MCF 10A (cell line): ENCODE results near the gene TBL1XR1. TPM values are rescaled to one million over a fixed set of nuclear protein-coding genes. Genes with fewer than 3 reads are reported as not detected.
A peak's percentile ranks its signal among the peaks of the same experiment; 100 is the strongest.

ENCODE experiments used
- BruUV-seq: library from RNA; stranded (reverse); fragments of 400-500 nt; replicated peaks from 2 replicates; lab custom pipeline; 2021; lab: Mats Ljungman, UMichigan
- CTCF ChIA-PET: fragments of 300-600 bp; sonication (Branson Sonifier 250); formaldehyde crosslinking; extraction: SDS; loops from one replicate; lab custom pipeline; 2021; ENCODE audit warnings: antibody characterized with exemption, inconsistent platforms; lab: Yijun Ruan, JAX
- POLR2A ChIA-PET: fragments of 300-600, 350-650 bp; sonication (Branson Sonifier 250); formaldehyde crosslinking; extraction: SDS; loops from one replicate; lab custom pipeline; 2020; ENCODE audit warnings: antibody characterized with exemption, inconsistent platforms; lab: Yijun Ruan, JAX
- DNase-seq: peaks from one replicate; pipeline ENCODE4 v3.0.0-alpha.2; 2018; ENCODE audit not compliant: unreplicated experiment
- H3K27ac Mint-ChIP-seq: one replicate; pipeline ENCODE4 v1.8.0; 2022; ENCODE audit warnings: mild to moderate bottlenecking, low read depth, mixed read lengths; ENCODE audit not compliant: unreplicated experiment
- H3K27me3 Mint-ChIP-seq: one replicate; pipeline ENCODE4 v1.8.0; 2022; ENCODE audit warnings: mixed read lengths; ENCODE audit not compliant: insufficient read depth, unreplicated experiment
- H3K36me3 Mint-ChIP-seq: one replicate; pipeline ENCODE4 v1.8.0; 2022; ENCODE audit warnings: mild to moderate bottlenecking, moderate library complexity, mixed read lengths; ENCODE audit not compliant: insufficient read depth, unreplicated experiment
- H3K4me1 Mint-ChIP-seq: one replicate; pipeline ENCODE4 v1.8.0; 2022; ENCODE audit warnings: mixed read lengths; ENCODE audit not compliant: insufficient read depth, unreplicated experiment
- H3K4me3 Mint-ChIP-seq: one replicate; pipeline ENCODE4 v1.8.0; 2022; ENCODE audit warnings: mild to moderate bottlenecking, moderate library complexity, mixed read lengths; ENCODE audit not compliant: unreplicated experiment
- H3K9me3 Mint-ChIP-seq: one replicate; pipeline ENCODE4 v1.8.0; 2022; ENCODE audit warnings: mixed read lengths; ENCODE audit not compliant: unreplicated experiment
- CTCF ChIP-seq: fragments of 200-600 bp; IDR thresholded peaks from one replicate; pipeline ENCODE4 v1.8.0; 2022; ENCODE audit warnings: antibody characterized with exemption, mild to moderate bottlenecking; ENCODE audit not compliant: unreplicated experiment
- intact Hi-C: fragments of 100-400 bp; cut with micrococcal nuclease; formaldehyde crosslinking; loops from 2 replicates; pipeline ENCODE4 v1.14.1; 2022
- total RNA-seq: library from RNA; stranded (reverse); gene quantifications from 2 replicates; pipeline ENCODE4 v1.2.3, GENCODE V29; 2022

The TBL1XR1 gene
- total RNA-seq, 1 experiment from 2014 or later: 178 TPM

GRCh38 chr3:177158461-177158860, 38.8 kb downstream of the TBL1XR1 start:
- ChIA-PET POLR2A (interaction anchor here (1.4 to 1.9 kb wide), 3 partner anchors 10 to 33 kb away, joined by 4 to 13 read pairs (median 7); no protein-coding TSS in a partner anchor), CTCF (interaction anchor here (1.1 kb wide), 1 partner anchor 19 kb away, joined by 16 read pairs; no protein-coding TSS in a partner anchor)
- H3K27me3 Mint-ChIP-seq: no peaks in the 10 kb centered on the region
- no TSS peak for BruUV-seq
- H3K4me3 Mint-ChIP-seq: no peak overlapping the region
- H3K4me1 Mint-ChIP-seq: peaks cover 7% of the 10 kb centered on the region
- H3K36me3 Mint-ChIP-seq: peaks cover 16% of the 10 kb centered on the region
- intact Hi-C loops: no loop called here
- no peak for TF ChIP-seq CTCF
- DNase-seq: no peak
- H3K9me3 Mint-ChIP-seq: no peaks in the 10 kb centered on the region
- H3K27ac Mint-ChIP-seq: no peak overlapping the region

GRCh38 chr3:177157492-177157891, 39.8 kb downstream of the TBL1XR1 start:
- BruUV-seq: TSS peak; percentile 13
- H3K27ac Mint-ChIP-seq: no peak overlapping the region
- ChIA-PET POLR2A (interaction anchor here (1.2 kb wide), 1 partner anchor 28 kb away, joined by 3 read pairs; no protein-coding TSS in a partner anchor), CTCF (interaction anchor here (0.9 kb wide), 1 partner anchor 191 kb away, joined by 3 read pairs; no protein-coding TSS in a partner anchor)
- no peak for DNase-seq
- H3K4me1 Mint-ChIP-seq: peaks cover 7% of the 10 kb centered on the region
- peaks cover 16% of the 10 kb centered on the region for H3K36me3 Mint-ChIP-seq
- H3K27me3 Mint-ChIP-seq: no peaks in the 10 kb centered on the region
- H3K4me3 Mint-ChIP-seq: no peak overlapping the region
- no peaks in the 10 kb centered on the region for H3K9me3 Mint-ChIP-seq
- no peak for TF ChIP-seq CTCF
- intact Hi-C loops: no loop called here

- BruUV-seq: no TSS peak
- CTCF ChIA-PET: interaction anchor here (0.8 kb wide), 1 partner anchor 30 kb away, joined by 3 read pairs; no protein-coding TSS in a partner anchor
- Mint-ChIP-seq H3K27me3 (no peaks in the 10 kb centered on the region), H3K4me3 (no peak overlapping the region), H3K27ac (peak overlapping the region; percentile 46), H3K4me1 (peaks cover 27% of the 10 kb centered on the region), H3K36me3 (peaks cover 9% of the 10 kb centered on the region), H3K9me3 (no peaks in the 10 kb centered on the region)
- no peak for DNase-seq
- intact Hi-C loops: no loop called here
- POLR2A ChIA-PET: interaction anchor here (1.1 to 1.2 kb wide), 3 partner anchors 23 to 203 kb away, joined by 3 to 5 read pairs (median 4); no protein-coding TSS in a partner anchor
- no peak for TF ChIP-seq CTCF
Observed at GRCh38 chr3:177154733-177155132, 42.5 kb downstream of the TBL1XR1 start.

- Mint-ChIP-seq H3K27ac (peak overlapping the region; percentile 85), H3K4me3 (peak overlapping the region; percentile 40), H3K27me3 (no peaks in the 10 kb centered on the region), H3K4me1 (peaks cover 27% of the 10 kb centered on the region), H3K9me3 (no peaks in the 10 kb centered on the region), H3K36me3 (peaks cover 4% of the 10 kb centered on the region)
- ChIA-PET POLR2A (interaction anchor here (0.6 to 1.8 kb wide), 13 partner anchors 9 to 1227 kb away, joined by 3 to 10 read pairs (median 4); no protein-coding TSS in a partner anchor), CTCF (interaction anchor here (0.6 to 0.9 kb wide), 2 partner anchors 9 to 19 kb away, joined by 3 to 4 read pairs; no protein-coding TSS in a partner anchor)
- no TSS peak for BruUV-seq
- peak; percentile 84 for DNase-seq
- intact Hi-C loops: no loop called here
- TF ChIP-seq CTCF: no peak
Observed at GRCh38 chr3:177150970-177151627, 46.2 kb downstream of the TBL1XR1 start.
